DND-41 (cell line): Measurements from ENCODE around the gene TRIM33.

ENCODE experiments used
- CTCF ChIP-seq: IDR thresholded peaks from 2 replicates; pipeline ENCODE4 v1.5.1; 2012; ENCODE audit warnings: borderline replicate concordance, low read length, moderate library complexity, mild to moderate bottlenecking; ENCODE audit not compliant: poor library complexity, severe bottlenecking; ENCODE audit errors: extremely low read depth
- EZH2 ChIP-seq: IDR thresholded peaks from 3 replicates; pipeline ENCODE4 v1.6.1; 2012; ENCODE audit warnings: borderline replicate concordance, low read depth, mild to moderate bottlenecking, moderate library complexity, low read length, inconsistent platforms; ENCODE audit not compliant: severe bottlenecking

DNA sequence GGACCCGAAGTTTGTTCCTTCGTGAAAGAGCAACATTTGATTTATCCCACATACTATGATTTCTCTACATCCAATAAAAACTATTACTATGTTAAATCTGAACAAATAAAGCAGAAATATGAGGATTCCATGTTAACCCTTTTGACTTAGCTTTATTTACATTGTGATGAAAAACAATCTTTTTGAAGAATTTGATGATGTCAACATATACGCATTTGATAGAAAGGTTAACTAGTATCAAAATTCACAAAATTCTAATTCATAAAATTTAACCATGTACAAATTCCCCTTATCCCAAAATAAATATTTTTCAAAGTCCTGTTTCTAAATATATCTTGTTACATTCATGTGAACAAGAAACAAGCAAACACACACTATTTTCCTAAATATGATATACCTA is 74.2 kb downstream of the TRIM33 start:
- TF ChIP-seq CTCF (no peak), EZH2 (no peak)
